GM18505 (cell line): ENCODE results near the gene CTDSPL.
"Not testable (repeated sequence)": the region's sequence is repeated elsewhere in the genome, so short reads cannot be mapped to it uniquely, and the experiment has no call there.

ENCODE experiments used
- ATAC-seq: cut with Tn5 transposase; IDR thresholded peaks from one replicate; pipeline ENCODE4 v1.9.1; 2021; ENCODE audit not compliant: unreplicated experiment
- POLR2A ChIP-seq: IDR thresholded peaks from 4 replicates; pipeline ENCODE4 v1.6.1; 2011; ENCODE audit warnings: borderline replicate concordance; ENCODE audit not compliant: insufficient read depth, insufficient read length; ENCODE audit errors: extremely low read depth

The CTDSPL gene

GRCh38 chr3:37861620-37862041 lies at the start of gene CTDSPL:
TSS of gene CTDSPL (plus strand) at chr3:37861880. CDS start at chr3:37862200, 320 bp downstream.
- no peak for ATAC-seq
- no peak for TF ChIP-seq POLR2A

GRCh38 chr3:37812499-37812896 lies 49.2 kb upstream of the CTDSPL start:
- TF ChIP-seq POLR2A, result no peak
- ATAC-seq, result no peak

GRCh38 chr3:37813403-37813802 lies 48.3 kb upstream of the CTDSPL start:
- no peak for TF ChIP-seq POLR2A

GRCh38 chr3:37814547-37814946 lies 47.1 kb upstream of the CTDSPL start:
- no peak for TF ChIP-seq POLR2A
- ATAC-seq, result no peak

More at GRCh38 chr3:37813403-37813802, 48.3 kb upstream of the CTDSPL start:
- no peak for ATAC-seq

GRCh38 chr3:37815156-37815555 lies 46.5 kb upstream of the CTDSPL start:
- not testable (repeated sequence) for ATAC-seq

- no peak for TF ChIP-seq POLR2A
- no peak for ATAC-seq
Measured at GRCh38 chr3:37816271-37816670, 45.4 kb upstream of the CTDSPL start.

- TF ChIP-seq POLR2A, result no peak
- ATAC-seq, result no peak
Measured at GRCh38 chr3:37819591-37819990, 42.1 kb upstream of the CTDSPL start.

GRCh38 chr3:37820286-37820685 lies 41.4 kb upstream of the CTDSPL start:
- TF ChIP-seq POLR2A, result no peak
- no peak for ATAC-seq

GRCh38 chr3:37823189-37823588 lies 38.5 kb upstream of the CTDSPL start:
- no peak for TF ChIP-seq POLR2A
- no peak for ATAC-seq

GRCh38 chr3:37824090-37824953 lies 37.4 kb upstream of the CTDSPL start:
- TF ChIP-seq POLR2A, result no peak
- no peak for ATAC-seq

- no peak for ATAC-seq
- TF ChIP-seq POLR2A, result no peak
Measured at GRCh38 chr3:37824954-37825328, 36.7 kb upstream of the CTDSPL start.

GRCh38 chr3:37825744-37826400 lies 35.8 kb upstream of the CTDSPL start:
- TF ChIP-seq POLR2A, result no peak

GRCh38 chr3:37826502-37826901 lies 35.2 kb upstream of the CTDSPL start:
- no peak for TF ChIP-seq POLR2A
- ATAC-seq, result no peak

More at GRCh38 chr3:37825744-37826400, 35.8 kb upstream of the CTDSPL start:
- no peak for ATAC-seq

GRCh38 chr3:37826933-37827332 lies 34.7 kb upstream of the CTDSPL start:
- ATAC-seq, result no peak
- no peak for TF ChIP-seq POLR2A
